Measurements from ENCODE around the gene NECTIN4.

Gene NECTIN4

DNA sequence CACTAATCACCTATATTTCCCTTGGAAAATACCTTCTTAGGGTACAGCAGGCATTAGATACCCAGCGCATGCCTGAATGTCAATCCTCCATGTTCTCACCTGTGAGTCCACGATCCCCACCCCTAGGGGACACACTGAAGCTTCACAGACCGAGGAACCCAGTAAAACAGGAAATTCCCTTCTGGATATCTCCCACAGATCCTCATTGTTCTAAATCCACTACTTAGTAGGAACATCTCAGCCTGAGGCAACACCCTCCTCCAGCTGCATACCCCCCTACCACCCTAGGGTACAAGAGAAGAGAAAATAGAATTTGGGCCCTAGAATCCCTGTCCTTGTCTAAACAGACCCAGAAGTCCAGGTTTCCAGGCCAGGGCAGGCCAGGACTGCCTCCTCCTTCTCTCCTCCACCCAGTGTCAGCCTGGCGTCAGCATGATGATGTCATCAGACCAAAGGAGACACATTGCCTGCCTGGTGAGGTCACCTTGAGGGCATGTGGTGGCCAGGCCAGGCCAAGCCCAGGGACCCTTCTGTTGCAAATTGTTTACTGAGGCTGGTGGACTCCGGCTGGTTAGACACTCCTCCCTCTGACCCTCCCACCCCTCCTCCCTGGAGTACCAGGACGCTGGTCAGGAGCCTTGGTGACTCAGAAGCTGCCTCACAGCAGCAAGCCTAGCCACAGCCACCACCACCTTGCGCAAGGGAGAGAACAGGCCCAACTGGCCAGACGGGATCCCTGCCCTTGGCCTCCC lies 6.2 kb downstream of the NECTIN4 start:
- Histone ChIP-seq H3K9me3 (ENCODE audit: insufficient read depth, low read length) (no peaks in the 10 kb centered on the region), H3K4me1 (ENCODE audit: low read length) (no peaks in the 10 kb centered on the region), H3K4me2 (ENCODE audit: low read length) (no peak overlapping the region), H3K27ac (ENCODE audit: low read length) (no peak overlapping the region), H3K79me2 (ENCODE audit: low read length) (no peaks in the 10 kb centered on the region), H3K36me3 (replicated peaks; ENCODE audit: low read depth, low read length) (no peaks in the 10 kb centered on the region), H3K9ac (ENCODE audit: low read length) (no peak overlapping the region), H3K27me3 (ENCODE audit: low read depth, low read length) (no peaks in the 10 kb centered on the region), H3K4me3 (ENCODE audit: low read length) (no peak overlapping the region), H4K20me1 (ENCODE audit: insufficient read depth, low read length) (no peaks in the 10 kb centered on the region), H2AFZ (ENCODE audit: low read depth, low read length) (no peak overlapping the region)
- no peak for TF ChIP-seq EZH2phosphoT487 (IDR thresholded peaks at IDR 0.05; ENCODE audit: low read depth)
- TF ChIP-seq, protein P1, sequence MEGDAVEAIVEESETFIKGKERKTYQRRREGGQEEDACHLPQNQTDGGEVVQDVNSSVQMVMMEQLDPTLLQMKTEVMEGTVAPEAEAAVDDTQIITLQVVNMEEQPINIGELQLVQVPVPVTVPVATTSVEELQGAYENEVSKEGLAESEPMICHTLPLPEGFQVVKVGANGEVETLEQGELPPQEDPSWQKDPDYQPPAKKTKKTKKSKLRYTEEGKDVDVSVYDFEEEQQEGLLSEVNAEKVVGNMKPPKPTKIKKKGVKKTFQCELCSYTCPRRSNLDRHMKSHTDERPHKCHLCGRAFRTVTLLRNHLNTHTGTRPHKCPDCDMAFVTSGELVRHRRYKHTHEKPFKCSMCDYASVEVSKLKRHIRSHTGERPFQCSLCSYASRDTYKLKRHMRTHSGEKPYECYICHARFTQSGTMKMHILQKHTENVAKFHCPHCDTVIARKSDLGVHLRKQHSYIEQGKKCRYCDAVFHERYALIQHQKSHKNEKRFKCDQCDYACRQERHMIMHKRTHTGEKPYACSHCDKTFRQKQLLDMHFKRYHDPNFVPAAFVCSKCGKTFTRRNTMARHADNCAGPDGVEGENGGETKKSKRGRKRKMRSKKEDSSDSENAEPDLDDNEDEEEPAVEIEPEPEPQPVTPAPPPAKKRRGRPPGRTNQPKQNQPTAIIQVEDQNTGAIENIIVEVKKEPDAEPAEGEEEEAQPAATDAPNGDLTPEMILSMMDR (IDR thresholded peaks at IDR 0.05; ENCODE audit: low read depth, low read length) = no peak

DNA sequence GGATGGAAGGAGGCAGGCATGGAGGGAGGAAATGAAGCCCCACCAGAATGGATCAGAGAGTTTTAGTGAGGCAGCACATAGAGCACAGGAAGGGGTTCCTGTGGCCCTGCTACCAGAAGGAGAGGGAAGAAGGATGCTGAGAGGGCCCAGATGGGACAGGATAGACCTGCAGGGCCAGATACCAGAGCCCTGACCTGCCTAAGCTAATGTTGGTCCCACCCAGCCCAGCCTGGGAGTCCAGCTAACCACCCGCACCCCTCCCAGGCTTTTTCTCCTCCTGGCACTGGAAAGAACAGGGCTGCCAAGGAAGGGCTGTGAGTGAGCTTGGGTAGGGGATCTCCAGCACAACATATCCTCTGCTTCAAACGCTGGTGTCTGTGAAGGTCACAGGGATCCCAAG lies 6.9 kb downstream of the NECTIN4 start:
- H3K4me3 ChIP-seq (ENCODE audit: low read length) = no peak overlapping the region
- no peak overlapping the region for H3K9ac ChIP-seq (ENCODE audit: low read length)
- TF ChIP-seq, protein P1 (IDR thresholded peaks at IDR 0.05; ENCODE audit: low read depth, low read length) = no peak
- no peak for TF ChIP-seq EZH2phosphoT487 (IDR thresholded peaks at IDR 0.05; ENCODE audit: low read depth)
- H4K20me1 ChIP-seq (ENCODE audit: insufficient read depth, low read length) = no peaks in the 10 kb centered on the region
- no peaks in the 10 kb centered on the region for H3K79me2 ChIP-seq (ENCODE audit: low read length)
- H3K4me1 ChIP-seq (ENCODE audit: low read length) = no peaks in the 10 kb centered on the region
- H2AFZ ChIP-seq (ENCODE audit: low read depth, low read length) = no peak overlapping the region
- H3K27ac ChIP-seq (ENCODE audit: low read length) = no peak overlapping the region
- H3K4me2 ChIP-seq (ENCODE audit: low read length) = no peak overlapping the region
- no peaks in the 10 kb centered on the region for H3K27me3 ChIP-seq (ENCODE audit: low read depth, low read length)
- H3K9me3 ChIP-seq (ENCODE audit: insufficient read depth, low read length) = no peaks in the 10 kb centered on the region
- H3K36me3 ChIP-seq (replicated peaks; ENCODE audit: low read depth, low read length) = no peaks in the 10 kb centered on the region

DNA sequence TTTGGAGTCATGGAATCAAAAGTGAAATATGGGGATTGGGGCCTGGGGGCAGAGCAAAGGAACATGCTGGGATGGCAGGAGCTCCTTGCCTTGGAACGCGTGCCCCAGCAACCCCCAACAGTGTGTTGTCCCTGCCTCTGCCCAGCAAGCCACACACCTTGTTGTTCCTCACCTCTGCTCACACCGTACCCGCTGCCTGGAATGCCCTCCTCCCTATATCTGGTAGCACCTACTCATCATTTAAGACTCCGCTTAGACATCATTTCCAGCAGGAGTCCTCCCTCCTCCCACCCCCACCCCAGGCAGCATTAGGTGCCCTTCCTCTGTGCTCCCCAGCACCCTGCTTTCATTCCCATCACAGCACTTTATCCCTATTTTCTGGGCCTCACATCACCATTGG lies 7.8 kb downstream of the NECTIN4 start:
- Histone ChIP-seq H3K27ac (ENCODE audit: low read length) (no peak overlapping the region), H4K20me1 (ENCODE audit: insufficient read depth, low read length) (no peaks in the 10 kb centered on the region), H3K27me3 (ENCODE audit: low read depth, low read length) (no peaks in the 10 kb centered on the region), H3K4me3 (ENCODE audit: low read length) (no peak overlapping the region), H3K4me1 (ENCODE audit: low read length) (no peaks in the 10 kb centered on the region), H3K79me2 (ENCODE audit: low read length) (no peaks in the 10 kb centered on the region), H3K9me3 (ENCODE audit: insufficient read depth, low read length) (no peaks in the 10 kb centered on the region), H3K36me3 (replicated peaks; ENCODE audit: low read depth, low read length) (no peaks in the 10 kb centered on the region), H2AFZ (ENCODE audit: low read depth, low read length) (no peak overlapping the region), H3K4me2 (ENCODE audit: low read length) (no peak overlapping the region), H3K9ac (ENCODE audit: low read length) (no peak overlapping the region)
- TF ChIP-seq, protein P1 (IDR thresholded peaks at IDR 0.05; ENCODE audit: low read depth, low read length) = no peak
- TF ChIP-seq EZH2phosphoT487 (IDR thresholded peaks at IDR 0.05; ENCODE audit: low read depth) = no peak

- H3K4me2 ChIP-seq (ENCODE audit: low read length) = no peak overlapping the region
- H3K4me3 ChIP-seq (ENCODE audit: low read length) = no peak overlapping the region
- no peaks in the 10 kb centered on the region for H3K36me3 ChIP-seq (replicated peaks; ENCODE audit: low read depth, low read length)
- H4K20me1 ChIP-seq (ENCODE audit: insufficient read depth, low read length) = no peaks in the 10 kb centered on the region
- TF ChIP-seq EZH2phosphoT487 (IDR thresholded peaks at IDR 0.05; ENCODE audit: low read depth) = no peak
- TF ChIP-seq, protein P1 (IDR thresholded peaks at IDR 0.05; ENCODE audit: low read depth, low read length) = no peak
- no peak overlapping the region for H3K27ac ChIP-seq (ENCODE audit: low read length)
- no peak overlapping the region for H3K9ac ChIP-seq (ENCODE audit: low read length)
- no peaks in the 10 kb centered on the region for H3K4me1 ChIP-seq (ENCODE audit: low read length)
- H3K27me3 ChIP-seq (ENCODE audit: low read depth, low read length) = no peaks in the 10 kb centered on the region
- H3K79me2 ChIP-seq (ENCODE audit: low read length) = no peaks in the 10 kb centered on the region
- H2AFZ ChIP-seq (ENCODE audit: low read depth, low read length) = no peak overlapping the region
- no peaks in the 10 kb centered on the region for H3K9me3 ChIP-seq (ENCODE audit: insufficient read depth, low read length)
These were observed 8.6 kb downstream of the NECTIN4 start for GRCh38 chr1:161080441-161081405.

Measured in OCI-LY3 (cell line).